Urothelium cell line (cell line): Measurements from ENCODE around the gene KCNC1.

Experiments
- DNase-seq: peaks from one replicate; pipeline ENCODE4 v3.0.0; 2011; ENCODE audit warnings: low spot score, mixed read lengths
- FAIRE-seq: peaks from 2 replicates; lab custom pipeline; 2011; peaks lifted over from hg19 to GRCh38; lab: Jason Lieb, UNC

KCNC1 gene

GRCh38 chr11:17813391-17814059 is 78.9 kb downstream of the KCNC1 start:
- no peak for FAIRE-seq
- peak; percentile 46 for DNase-seq

GRCh38 chr11:17814546-17814945 is 80.0 kb downstream of the KCNC1 start:
- DNase-seq (no peak), FAIRE-seq (no peak)

GRCh38 chr11:17816232-17816931 is 81.8 kb downstream of the KCNC1 start:
- DNase-seq, result no peak
- FAIRE-seq, result no peak

- DNase-seq (no peak), FAIRE-seq (no peak)
Observed at GRCh38 chr11:17821648-17822400, 87.2 kb downstream of the KCNC1 start.

GRCh38 chr11:17822401-17822781 is 87.8 kb downstream of the KCNC1 start:
- FAIRE-seq (no peak), DNase-seq (no peak)

- FAIRE-seq (no peak), DNase-seq (no peak)
Observed at GRCh38 chr11:17827006-17827405, 92.4 kb downstream of the KCNC1 start.

- no peak for FAIRE-seq
- no peak for DNase-seq
Observed at GRCh38 chr11:17828311-17828751, 93.8 kb downstream of the KCNC1 start.

GRCh38 chr11:17831228-17831627 is 96.6 kb downstream of the KCNC1 start:
- FAIRE-seq, result no peak
- no peak for DNase-seq

GRCh38 chr11:17831883-17832282 is 97.3 kb downstream of the KCNC1 start:
- FAIRE-seq, result no peak

More at GRCh38 chr11:17831883-17832282, 97.3 kb downstream of the KCNC1 start:
- DNase-seq, result no peak
